ENCODE measurements around the gene PERM1.

- TF ChIP-seq POLR2A (IDR thresholded peaks at IDR 0.05) (no peak), CTCF (IDR thresholded peaks at IDR 0.05) (no peak), POLR2AphosphoS5 (IDR thresholded peaks at IDR 0.05) (no peak)
Measured at GRCh38 chr1:1013922-1014648, 32.2 kb upstream of the PERM1 start.

Data from breast epithelium (tissue), 3 donors.